Astrocyte (in vitro differentiated cells and primary cell): Measurements from ENCODE around the gene CR1L. TPM values are rescaled to one million over a fixed set of nuclear protein-coding genes. Genes with fewer than 3 reads are reported as not detected.

Experiments
- DNase-seq: peaks from one replicate; pipeline ENCODE4 v3.0.0-alpha.2; 2010; ENCODE audit warnings: low read depth
- FAIRE-seq: peaks from 2 replicates; lab custom pipeline; 2011; peaks lifted over from hg19 to GRCh38; lab: Jason Lieb, UNC
- H2AFZ ChIP-seq: 2 replicates; pipeline ENCODE4 v1.6.0; 2012; ENCODE audit warnings: low read depth, low read length, inconsistent platforms
- H3K27ac ChIP-seq: 2 replicates; pipeline ENCODE4 v1.5.1; 2011; ENCODE audit warnings: low read depth, low read length, inconsistent platforms
- H3K27me3 ChIP-seq: 2 replicates; pipeline ENCODE4 v1.6.0; 2011; ENCODE audit warnings: low read length, inconsistent platforms; ENCODE audit not compliant: insufficient read depth
- H3K36me3 ChIP-seq: 2 replicates; pipeline ENCODE4 v1.5.1; 2011; ENCODE audit warnings: low read length, inconsistent platforms; ENCODE audit not compliant: insufficient read depth
- H3K4me1 ChIP-seq: 2 replicates; pipeline ENCODE4 v1.5.1; 2011; ENCODE audit warnings: low read length, inconsistent platforms; ENCODE audit not compliant: insufficient read depth
- H3K4me2 ChIP-seq: 2 replicates; pipeline ENCODE4 v1.6.0; 2012; ENCODE audit warnings: low read length, inconsistent platforms
- H3K4me3 ChIP-seq: 2 replicates; pipeline ENCODE4 v1.5.1; 2011; ENCODE audit warnings: low read depth, mild to moderate bottlenecking, low read length, inconsistent platforms; ENCODE audit not compliant: insufficient read depth
- H3K79me2 ChIP-seq: 2 replicates; pipeline ENCODE4 v1.6.0; 2012; ENCODE audit warnings: mild to moderate bottlenecking, low read length, inconsistent platforms; ENCODE audit not compliant: insufficient read depth
- H3K9ac ChIP-seq: 2 replicates; pipeline ENCODE4 v1.6.0; 2012; ENCODE audit warnings: mild to moderate bottlenecking, low read length, inconsistent platforms
- H3K9me3 ChIP-seq: 2 replicates; pipeline ENCODE4 v1.5.1; 2012; ENCODE audit warnings: low read depth, mild to moderate bottlenecking, low read length, inconsistent platforms; ENCODE audit not compliant: insufficient read depth
- H4K20me1 ChIP-seq: 2 replicates; pipeline ENCODE4 v1.6.0; 2012; ENCODE audit warnings: low read length, inconsistent platforms; ENCODE audit not compliant: insufficient read depth
- H3K27ac Mint-ChIP-seq: one replicate; pipeline ENCODE4 v1.8.0; 2021; ENCODE audit warnings: mild to moderate bottlenecking, mixed read lengths; ENCODE audit not compliant: unreplicated experiment
- H3K27me3 Mint-ChIP-seq: one replicate; pipeline ENCODE4 v1.8.0; 2021; ENCODE audit warnings: low read depth, mixed read lengths; ENCODE audit not compliant: unreplicated experiment
- H3K36me3 Mint-ChIP-seq: one replicate; pipeline ENCODE4 v1.8.0; 2021; ENCODE audit warnings: low read depth, mixed read lengths; ENCODE audit not compliant: unreplicated experiment
- H3K4me1 Mint-ChIP-seq: one replicate; pipeline ENCODE4 v1.8.0; 2021; ENCODE audit warnings: low read depth, mixed read lengths; ENCODE audit not compliant: unreplicated experiment
- H3K4me3 Mint-ChIP-seq: one replicate; pipeline ENCODE4 v1.8.0; 2021; ENCODE audit warnings: mild to moderate bottlenecking, moderate library complexity, mixed read lengths; ENCODE audit not compliant: unreplicated experiment
- H3K9me3 Mint-ChIP-seq: one replicate; pipeline ENCODE4 v1.8.0; 2021; ENCODE audit warnings: mild to moderate bottlenecking, mixed read lengths; ENCODE audit not compliant: unreplicated experiment
- EZH2 ChIP-seq: IDR thresholded peaks from 2 replicates; pipeline ENCODE4 v1.6.1; 2012; ENCODE audit warnings: mild to moderate bottlenecking, low read length, inconsistent platforms; ENCODE audit not compliant: insufficient read depth
- total RNA-seq: library from RNA; stranded (reverse); gene quantifications from 2 replicates; pipeline ENCODE4 v1.2.1, GENCODE V29; 2021
- TF ChIP-seq, protein P1 (sequence below): IDR thresholded peaks from 2 replicates; pipeline ENCODE4 v1.5.1; 2011; ENCODE audit warnings: low read depth, mild to moderate bottlenecking, inconsistent platforms, low read length, moderate library complexity; ENCODE audit not compliant: insufficient read depth

The CR1L gene
- total RNA-seq, 1 donor from 2014 or later = not detected

GRCh38 chr1:207654320-207654719 lies 9.4 kb downstream of the CR1L start:
- no peak for FAIRE-seq
- Histone ChIP-seq H2AFZ (no peak overlapping the region), H3K4me3 (no peak overlapping the region)

GRCh38 chr1:207658408-207658807 lies 13.5 kb downstream of the CR1L start:
- no peak for FAIRE-seq
- no peak overlapping the region for H3K4me3 ChIP-seq
- H3K27ac Mint-ChIP-seq = no peak overlapping the region

More at GRCh38 chr1:207654320-207654719, 9.4 kb downstream of the CR1L start:
- Histone ChIP-seq H3K36me3 (no peaks in the 10 kb centered on the region), H4K20me1 (no peaks in the 10 kb centered on the region), H3K27ac (no peak overlapping the region), H3K79me2 (no peaks in the 10 kb centered on the region), H3K9me3 (no peaks in the 10 kb centered on the region), H3K4me1 (no peaks in the 10 kb centered on the region), H3K27me3 (peaks cover 5% of the 10 kb centered on the region), H3K9ac (no peak overlapping the region), H3K4me2 (no peak overlapping the region)
- H3K4me1 Mint-ChIP-seq = no peaks in the 10 kb centered on the region
- H3K36me3 Mint-ChIP-seq = no peaks in the 10 kb centered on the region
- no peaks in the 10 kb centered on the region for H3K9me3 Mint-ChIP-seq
- H3K27ac Mint-ChIP-seq = no peak overlapping the region
- TF ChIP-seq, protein P1, sequence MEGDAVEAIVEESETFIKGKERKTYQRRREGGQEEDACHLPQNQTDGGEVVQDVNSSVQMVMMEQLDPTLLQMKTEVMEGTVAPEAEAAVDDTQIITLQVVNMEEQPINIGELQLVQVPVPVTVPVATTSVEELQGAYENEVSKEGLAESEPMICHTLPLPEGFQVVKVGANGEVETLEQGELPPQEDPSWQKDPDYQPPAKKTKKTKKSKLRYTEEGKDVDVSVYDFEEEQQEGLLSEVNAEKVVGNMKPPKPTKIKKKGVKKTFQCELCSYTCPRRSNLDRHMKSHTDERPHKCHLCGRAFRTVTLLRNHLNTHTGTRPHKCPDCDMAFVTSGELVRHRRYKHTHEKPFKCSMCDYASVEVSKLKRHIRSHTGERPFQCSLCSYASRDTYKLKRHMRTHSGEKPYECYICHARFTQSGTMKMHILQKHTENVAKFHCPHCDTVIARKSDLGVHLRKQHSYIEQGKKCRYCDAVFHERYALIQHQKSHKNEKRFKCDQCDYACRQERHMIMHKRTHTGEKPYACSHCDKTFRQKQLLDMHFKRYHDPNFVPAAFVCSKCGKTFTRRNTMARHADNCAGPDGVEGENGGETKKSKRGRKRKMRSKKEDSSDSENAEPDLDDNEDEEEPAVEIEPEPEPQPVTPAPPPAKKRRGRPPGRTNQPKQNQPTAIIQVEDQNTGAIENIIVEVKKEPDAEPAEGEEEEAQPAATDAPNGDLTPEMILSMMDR = no peak
- TF ChIP-seq EZH2 = no peak
- no peak for DNase-seq
- H3K4me3 Mint-ChIP-seq = no peak overlapping the region
- peaks cover 3% of the 10 kb centered on the region for H3K27me3 Mint-ChIP-seq

DNA sequence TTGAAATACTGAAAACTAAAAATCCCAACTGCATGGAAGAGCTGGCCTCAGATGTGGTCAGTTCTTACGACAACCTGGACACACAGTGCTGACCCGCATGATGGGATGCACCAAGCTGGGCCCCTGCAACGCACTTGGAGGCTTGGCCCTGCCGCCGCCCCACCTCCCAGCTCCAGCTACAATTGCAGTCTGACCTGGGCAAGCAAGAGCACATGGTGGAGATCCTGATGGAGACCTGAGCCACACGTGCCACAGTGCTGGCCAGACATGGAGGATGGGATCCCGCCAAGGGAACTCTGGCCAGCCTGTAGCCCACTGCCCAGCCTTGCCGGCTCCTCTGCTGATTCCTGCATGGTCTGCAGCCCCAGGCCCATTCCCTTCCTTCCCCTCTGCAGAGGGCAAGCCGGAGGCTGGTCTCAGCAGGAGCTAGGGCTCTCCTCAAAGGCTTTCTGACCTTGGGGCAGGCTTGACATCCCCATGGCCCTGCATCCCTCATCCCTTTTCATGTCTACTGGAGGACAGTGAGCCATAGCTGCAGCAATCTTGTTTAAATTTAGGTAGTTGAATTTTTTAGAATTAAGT lies 14.1 kb downstream of the CR1L start:
- Mint-ChIP-seq H3K27ac (no peak overlapping the region), H3K4me1 (no peaks in the 10 kb centered on the region), H3K27me3 (peaks cover 3% of the 10 kb centered on the region), H3K4me3 (no peak overlapping the region), H3K36me3 (no peaks in the 10 kb centered on the region), H3K9me3 (peaks cover 11% of the 10 kb centered on the region)
- Histone ChIP-seq H4K20me1 (no peaks in the 10 kb centered on the region), H3K27me3 (no peaks in the 10 kb centered on the region), H3K4me1 (no peaks in the 10 kb centered on the region), H3K27ac (no peak overlapping the region), H3K36me3 (no peaks in the 10 kb centered on the region), H3K9me3 (no peaks in the 10 kb centered on the region), H3K4me3 (no peak overlapping the region), H2AFZ (no peak overlapping the region), H3K4me2 (no peak overlapping the region), H3K9ac (no peak overlapping the region), H3K79me2 (no peaks in the 10 kb centered on the region)
- FAIRE-seq = no peak
- DNase-seq = no peak
- TF ChIP-seq EZH2 = no peak
- TF ChIP-seq, protein P1 = no peak

More at GRCh38 chr1:207658408-207658807, 13.5 kb downstream of the CR1L start:
- peaks cover 5% of the 10 kb centered on the region for H3K9me3 Mint-ChIP-seq
- peaks cover 3% of the 10 kb centered on the region for H3K27me3 Mint-ChIP-seq
- H3K4me1 Mint-ChIP-seq = no peaks in the 10 kb centered on the region
- Histone ChIP-seq H3K27ac (no peak overlapping the region), H2AFZ (no peak overlapping the region), H3K79me2 (no peaks in the 10 kb centered on the region), H3K27me3 (peaks cover 2% of the 10 kb centered on the region), H3K9ac (no peak overlapping the region), H3K9me3 (no peaks in the 10 kb centered on the region), H3K4me2 (no peak overlapping the region), H3K36me3 (no peaks in the 10 kb centered on the region), H4K20me1 (no peaks in the 10 kb centered on the region), H3K4me1 (no peaks in the 10 kb centered on the region)
- no peak for DNase-seq
- no peaks in the 10 kb centered on the region for H3K36me3 Mint-ChIP-seq
- no peak overlapping the region for H3K4me3 Mint-ChIP-seq
- no peak for TF ChIP-seq EZH2
- TF ChIP-seq, protein P1 = no peak
